HG03095 (cell line): ENCODE data around the gene BTRC.

ENCODE experiments used
- ATAC-seq: cut with Tn5 transposase; IDR thresholded peaks from one replicate; pipeline ENCODE4 v1.9.1; 2021; ENCODE audit warnings: moderate library complexity; ENCODE audit not compliant: unreplicated experiment

BTRC gene

DNA sequence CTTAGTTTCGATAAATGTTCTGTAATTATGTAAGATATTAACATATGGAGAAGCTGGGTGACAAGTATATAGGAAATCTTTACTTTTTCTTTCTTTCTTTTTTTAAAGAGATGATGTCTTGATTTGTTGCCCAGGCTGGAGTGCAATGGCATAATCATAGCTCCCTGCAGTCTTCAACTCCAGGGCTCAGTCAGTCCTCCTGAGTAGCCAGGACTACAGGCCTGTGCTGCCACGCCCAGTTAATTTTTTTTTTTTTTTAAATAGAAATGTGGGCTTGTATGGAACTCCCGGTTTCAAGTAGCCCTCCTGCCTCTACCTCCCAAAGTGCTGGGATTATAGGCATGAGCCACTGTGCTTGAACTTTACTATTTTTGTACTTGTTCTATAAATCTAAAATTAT is 122.4 kb downstream of the BTRC start:
- no peak for ATAC-seq

DNA sequence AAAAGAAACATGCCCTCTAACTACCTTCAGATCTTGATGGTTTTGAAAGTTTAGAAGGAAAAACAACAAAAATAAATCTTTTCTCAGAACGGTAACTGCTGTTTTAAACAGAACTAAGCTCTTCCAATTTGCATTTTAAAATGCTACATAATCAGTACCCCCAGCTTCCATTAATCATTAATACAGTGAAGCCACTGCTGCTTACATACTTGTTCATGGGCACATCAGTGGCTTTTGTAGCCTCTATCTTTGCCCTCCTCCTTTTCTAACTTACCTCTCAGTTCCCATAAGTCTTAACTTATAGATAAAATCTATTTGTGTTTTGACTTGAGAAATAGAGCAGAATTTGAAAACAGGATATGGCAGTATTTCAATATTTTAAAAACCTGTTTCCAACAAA is 125.0 kb downstream of the BTRC start:
- ATAC-seq = no peak

DNA sequence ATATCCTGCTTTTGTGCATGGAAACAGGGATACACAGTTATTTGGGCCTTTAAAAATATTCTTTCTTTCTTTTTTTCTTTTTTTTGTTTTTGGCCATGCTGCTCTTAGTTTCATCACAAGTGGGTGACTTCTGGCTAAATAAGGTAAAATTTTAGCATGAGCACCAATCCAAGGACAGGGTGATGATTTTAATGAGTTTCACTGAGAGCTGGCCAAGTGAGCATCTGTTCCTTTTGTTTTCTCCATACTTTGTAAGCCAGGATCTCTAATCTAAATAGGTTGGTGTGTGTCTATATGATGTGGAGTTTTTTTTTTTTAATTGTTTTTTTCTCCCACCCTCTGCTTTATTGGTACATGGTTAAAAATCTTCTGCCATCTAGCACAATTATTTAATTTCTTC is 127.3 kb downstream of the BTRC start:
- ATAC-seq = no peak

DNA sequence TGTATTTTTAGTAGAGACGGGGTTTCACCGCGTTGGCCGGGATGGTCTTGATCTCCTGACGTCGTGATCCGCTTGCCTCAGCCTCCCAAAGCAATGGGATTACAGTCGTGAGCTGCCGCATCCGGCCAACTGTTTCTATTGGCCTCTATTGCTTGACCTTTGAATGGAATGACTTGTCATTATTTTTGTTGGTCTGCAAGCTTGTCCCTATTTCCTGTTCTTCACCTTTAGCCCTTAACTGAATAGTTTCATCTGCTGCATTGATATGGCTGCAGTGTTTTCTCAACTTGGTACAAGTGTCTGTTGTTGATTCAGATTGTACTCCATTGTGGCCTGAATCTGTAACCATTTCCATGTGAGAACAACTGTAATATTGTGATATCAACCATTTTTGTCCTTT is 128.6 kb downstream of the BTRC start:
- ATAC-seq = no peak

DNA sequence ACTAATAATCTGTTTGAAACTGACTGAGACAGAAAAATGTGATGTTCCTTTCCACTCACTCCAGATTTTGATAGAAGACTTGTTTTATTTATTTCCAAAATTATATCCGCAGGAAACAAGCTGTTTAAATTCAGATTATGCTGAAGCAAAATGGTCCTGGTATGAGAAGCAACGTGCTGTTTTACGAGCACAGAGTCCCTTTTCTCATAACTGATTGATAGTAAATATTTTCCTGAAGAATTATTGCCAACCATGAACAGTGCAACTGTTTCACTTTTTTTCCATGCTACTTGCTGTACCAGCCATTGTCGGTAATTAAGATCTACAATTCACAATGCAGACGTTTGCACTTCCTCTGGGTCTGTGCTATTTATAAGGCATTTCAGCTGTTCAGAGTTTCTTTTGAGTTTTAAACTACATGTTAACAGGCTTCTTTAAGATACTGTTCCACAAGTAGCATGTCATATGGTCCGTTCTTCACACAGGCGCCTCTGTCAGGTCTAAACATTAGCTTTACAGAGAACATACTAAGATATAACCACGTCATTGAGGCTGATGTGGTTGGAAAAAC is 130.3 kb downstream of the BTRC start:
- no peak for ATAC-seq

DNA sequence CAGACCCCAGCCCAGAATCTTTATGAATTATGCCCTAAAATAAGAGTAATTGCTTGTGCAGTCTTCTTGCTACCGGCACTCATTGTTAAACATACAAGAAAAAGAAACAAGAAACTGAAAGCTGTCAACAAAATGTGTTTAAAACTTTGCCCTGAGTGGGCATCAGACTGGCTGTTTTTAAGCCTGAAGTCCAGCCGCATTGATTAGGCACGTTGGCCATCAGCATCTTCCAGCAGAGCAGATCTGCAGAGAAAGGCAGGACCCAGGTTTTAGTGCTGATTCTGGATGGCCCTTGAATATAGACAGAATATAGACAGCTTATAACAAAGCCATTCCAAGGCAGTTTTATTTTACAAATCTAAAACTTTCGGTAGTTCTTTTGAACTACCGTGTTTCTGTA is 131.2 kb downstream of the BTRC start:
- ATAC-seq = no peak

DNA sequence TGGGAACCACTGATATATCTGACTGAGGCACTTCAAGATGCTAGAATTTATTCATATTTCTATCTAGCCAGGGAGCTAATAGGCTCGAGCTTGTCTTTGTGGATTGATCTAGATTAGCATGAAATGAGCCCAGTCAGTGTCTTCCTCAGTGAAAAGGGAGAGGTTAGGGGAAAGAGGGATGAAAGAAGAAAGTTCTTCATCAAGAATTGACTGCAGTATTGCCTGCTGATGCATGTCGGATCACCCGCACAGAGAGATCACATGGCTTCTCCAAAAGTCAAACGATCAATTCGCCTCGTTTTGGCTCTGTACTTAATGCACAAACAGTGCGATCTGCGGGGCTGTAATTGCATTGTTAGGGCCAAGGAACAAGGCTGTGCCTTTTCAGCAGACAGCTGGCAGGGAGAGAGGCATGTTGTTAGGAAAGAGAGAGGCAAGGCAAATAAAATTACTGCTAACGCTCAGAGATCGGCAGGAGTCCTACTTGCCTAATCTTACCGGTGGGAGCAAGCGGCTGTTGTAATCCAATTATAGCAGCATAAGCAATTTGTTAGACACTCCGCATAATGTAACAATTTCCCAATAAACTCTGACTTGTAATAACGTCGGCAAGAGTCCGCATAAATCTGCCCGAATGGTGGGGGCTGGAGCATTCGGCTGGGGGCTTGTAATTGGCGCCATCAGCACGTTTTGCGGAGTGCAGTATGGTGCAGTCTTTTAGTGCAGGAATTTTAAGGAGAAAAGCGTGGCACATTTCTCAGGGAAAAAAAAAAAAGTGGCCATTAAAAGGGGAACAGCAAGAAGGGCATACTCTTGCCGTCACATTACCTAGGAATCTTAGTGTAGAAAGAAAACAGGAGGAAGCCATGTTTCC is 132.0 kb downstream of the BTRC start:
- ATAC-seq = no peak

DNA sequence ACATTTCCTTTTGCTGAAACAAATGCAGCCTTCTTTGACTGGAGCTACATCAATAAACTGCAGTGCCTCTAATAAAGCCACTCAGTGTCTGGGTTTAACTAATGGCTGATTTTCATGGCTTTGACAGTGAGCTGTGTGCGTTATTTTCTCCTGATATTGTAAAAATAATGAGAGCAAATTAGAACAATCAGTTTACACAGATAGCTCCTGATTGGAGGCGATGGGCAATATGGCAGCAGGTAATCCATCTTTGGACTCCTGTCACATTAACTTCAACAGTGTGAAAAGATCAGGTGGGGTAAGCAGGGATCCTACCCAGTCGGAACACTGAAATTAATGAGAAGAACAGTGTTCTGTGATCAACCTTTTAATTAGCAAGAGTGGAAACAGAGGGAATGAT is 133.4 kb downstream of the BTRC start:
- no peak for ATAC-seq

DNA sequence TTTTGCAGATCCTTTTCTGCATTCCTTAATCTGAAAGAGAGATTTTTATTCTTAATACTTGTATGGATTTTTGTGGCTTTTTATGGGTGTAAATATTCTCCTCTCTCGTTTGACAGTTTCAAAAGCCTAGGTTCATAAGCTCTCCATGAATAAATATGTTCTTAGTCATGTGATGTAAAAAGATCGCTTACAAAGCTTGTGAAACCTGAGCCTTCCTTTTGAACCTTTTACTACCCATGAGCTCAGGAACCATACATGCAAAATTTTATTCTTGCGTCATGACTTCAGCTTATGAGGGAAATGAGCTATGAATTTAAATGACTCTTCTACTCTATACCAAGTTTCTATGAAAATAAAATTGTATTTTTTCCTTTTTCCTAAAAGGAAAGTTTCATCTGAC is 135.4 kb downstream of the BTRC start:
- no peak for ATAC-seq

DNA sequence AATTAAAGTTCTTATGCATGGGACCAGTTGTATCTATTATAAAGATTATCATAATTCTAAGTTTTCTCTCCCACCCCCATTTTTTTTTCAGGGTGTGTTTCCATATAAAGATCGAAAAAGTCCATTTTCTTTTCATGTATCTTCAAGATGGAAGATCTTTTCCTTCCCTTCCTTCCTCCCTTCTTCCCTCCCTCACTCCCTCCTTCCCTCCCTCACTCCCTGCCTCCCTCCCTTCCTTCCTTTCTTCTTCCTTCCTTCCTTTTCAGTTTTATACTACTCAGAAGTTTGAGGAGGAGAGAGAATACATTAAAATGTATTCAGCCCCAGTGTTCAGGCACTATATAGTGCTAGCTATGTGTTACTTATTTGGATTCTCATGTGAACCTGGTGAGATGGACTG is 136.1 kb downstream of the BTRC start:
- no peak for ATAC-seq

DNA sequence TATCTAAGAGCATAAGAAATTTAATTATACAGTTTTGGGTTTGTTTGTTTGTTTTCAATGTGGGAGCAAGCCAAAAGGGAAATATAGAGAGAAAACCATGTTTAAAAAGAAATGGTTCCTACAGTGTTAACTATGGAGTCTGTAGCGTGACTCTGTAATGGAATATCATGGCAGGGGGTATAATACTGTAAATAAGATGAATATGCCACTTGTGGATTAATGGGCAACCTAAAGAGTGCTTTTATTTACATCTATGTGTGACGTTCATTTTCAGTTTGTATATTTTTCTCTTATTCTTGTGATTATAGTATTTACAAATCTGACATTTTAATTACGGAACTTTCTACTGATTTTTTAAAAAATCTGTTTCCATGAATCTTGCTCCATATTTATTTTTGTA is 138.2 kb downstream of the BTRC start:
- ATAC-seq = no peak

DNA sequence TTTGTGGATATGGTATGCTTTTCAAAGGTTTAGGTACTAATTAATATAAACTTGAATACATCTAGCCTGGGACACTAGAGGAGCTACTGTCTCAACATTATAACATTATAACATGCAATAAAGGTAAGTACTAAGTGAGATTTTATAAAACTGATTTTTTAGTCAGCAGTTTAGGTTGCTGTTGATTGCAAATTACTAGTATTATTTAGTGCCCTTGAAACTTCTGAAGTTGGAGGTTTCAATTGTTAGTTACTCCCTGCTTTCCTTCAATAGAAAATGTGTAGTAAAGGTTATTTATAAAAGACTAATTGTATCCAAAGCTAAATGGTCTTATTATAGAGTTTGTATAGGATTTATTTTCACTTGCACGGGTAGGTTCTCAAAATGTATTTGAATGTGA is 138.8 kb downstream of the BTRC start:
- no peak for ATAC-seq

DNA sequence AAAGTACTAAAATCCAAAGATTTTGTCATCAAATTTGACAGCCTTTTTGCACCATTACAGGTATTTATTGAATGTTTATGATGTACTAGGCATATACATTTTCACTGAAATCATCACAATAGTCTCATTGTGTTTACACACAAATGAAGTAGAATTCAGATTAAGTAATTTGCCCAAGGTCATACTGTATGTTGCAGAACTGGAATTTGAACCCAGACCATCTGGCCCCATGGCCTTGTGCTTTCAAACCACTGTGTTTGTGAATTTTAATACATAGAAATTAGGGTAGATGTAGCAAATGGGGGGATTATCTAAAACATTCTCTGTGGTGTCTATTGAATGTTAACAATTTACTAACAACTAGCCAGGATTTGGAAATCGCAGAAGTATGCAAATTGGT is 139.3 kb downstream of the BTRC start:
- no peak for ATAC-seq

DNA sequence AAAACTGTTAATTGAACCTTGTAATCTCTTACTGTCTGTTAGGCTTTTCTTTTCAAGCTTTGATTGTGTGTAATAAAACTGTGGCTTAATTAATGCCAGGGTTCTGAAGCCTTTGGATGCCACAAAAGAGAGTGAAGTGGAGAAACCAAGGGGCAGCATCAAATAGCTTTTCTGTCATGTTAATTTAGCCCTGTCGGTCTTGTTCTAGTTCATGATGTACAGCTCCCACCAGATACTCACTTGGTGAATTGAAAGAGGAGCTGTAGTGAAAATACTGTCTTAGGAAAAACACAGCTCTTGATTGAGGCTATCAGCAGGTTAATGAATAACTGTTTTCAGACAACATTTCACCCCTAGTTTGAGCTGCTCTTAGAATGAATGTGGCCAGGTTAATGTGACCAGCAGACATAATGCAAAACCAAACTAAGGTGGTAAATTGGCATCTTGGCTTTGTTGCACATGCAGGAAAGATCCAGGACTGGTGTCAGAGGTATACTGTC is 139.9 kb downstream of the BTRC start:
- no peak for ATAC-seq

DNA sequence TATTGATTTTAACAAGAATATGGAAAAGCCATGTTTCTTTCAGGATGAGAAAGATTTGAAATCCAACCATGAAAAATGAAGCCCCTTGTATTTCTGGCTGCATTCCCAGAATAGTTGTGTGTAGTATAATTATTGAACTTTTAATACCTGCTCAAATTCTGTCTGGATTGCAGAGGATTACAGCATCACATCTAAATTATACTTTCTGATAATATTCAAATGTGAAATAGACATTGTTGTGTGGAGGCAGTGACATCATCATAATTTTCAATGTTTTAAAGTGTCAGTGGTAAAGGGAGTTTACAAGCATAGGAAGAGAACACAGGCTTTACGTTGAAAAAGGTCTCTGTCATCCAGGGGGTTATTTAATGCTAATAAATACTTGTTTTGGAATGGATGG is 140.7 kb downstream of the BTRC start:
- ATAC-seq = no peak

DNA sequence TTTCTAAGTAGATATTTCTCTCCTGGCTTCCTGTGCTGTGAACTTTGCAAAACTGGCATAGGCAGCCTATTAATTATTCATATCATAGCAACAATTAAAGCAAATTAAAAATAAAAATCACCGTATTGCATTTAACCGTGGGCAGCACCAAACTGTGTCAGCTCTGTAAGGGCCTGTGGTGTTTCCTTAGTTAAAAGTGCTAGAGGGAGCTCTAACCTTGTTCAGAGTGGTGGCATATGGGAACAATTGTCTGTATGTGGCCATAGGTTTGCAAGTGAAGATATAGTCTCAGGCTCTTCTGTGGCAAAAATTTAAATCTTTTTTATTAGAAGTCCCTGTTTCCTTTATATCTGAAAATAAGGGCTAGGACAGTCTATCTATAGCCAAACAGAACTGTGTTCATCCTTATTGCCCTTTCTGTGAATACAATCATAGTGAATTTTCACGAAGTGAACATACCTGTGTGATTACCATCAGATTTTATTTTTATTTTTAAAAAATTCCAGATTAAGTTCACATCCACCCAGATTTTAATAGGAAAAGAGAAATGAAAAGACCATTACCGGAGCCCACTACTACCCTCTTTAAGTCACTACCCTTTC is 141.5 kb downstream of the BTRC start:
- no peak for ATAC-seq

DNA sequence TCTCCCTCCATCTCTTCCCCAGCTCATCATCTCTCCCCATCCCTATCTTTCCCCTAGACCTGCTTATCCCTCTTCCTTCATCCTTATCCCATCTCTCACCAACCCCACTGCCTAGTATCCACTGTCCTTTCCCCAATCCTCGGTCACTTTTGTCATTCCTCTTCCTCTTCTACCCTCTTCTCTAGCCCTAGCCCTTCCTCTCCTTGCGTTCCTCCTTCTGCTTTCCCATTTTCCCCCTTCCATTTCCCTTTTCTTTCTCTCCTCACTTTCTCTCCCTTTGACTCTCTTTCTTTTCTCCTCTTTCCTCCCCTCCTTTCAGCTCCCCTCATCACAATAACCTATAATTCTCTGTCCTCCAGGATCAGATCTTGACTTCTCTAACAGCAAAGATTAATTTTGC is 150.5 kb downstream of the BTRC start:
- no peak for ATAC-seq

DNA sequence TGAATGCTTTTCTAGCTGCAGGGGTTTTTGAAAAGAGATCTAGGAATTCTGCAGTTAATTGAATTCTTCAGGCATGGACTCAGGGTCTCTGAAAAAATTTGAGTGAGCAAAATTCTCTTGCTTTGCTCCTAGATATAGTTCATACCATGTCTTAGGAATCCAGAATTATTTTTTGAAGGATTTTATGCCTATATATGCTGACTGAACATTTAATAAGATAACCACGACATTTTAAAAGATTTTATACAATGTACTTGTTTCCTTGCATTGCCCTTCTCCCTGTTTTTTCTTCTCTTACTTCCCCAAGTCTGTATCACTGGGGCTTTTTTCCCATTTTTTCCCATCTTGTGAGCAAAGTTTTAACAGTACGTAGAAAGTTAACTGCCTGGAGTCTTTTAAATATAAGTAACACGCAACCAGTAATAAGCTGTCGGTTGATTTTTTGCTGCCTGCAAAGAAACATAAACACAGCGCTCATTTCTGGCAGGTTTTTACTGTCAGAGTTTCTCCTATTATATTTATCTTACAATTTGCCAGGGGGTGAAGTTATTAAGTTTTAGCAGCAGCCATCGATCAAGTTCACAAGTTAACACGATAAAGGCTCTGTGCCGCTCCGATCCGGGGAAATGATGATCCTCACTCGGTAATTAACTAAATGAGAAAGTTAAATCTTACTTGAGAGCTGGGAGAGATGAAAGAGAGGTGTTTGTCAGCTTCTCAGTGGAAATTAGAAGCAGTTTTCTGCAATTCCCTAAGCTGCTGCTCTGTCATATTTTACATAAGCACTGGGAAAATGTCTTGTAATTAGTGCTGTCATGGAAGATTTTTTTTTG is 153.1 kb downstream of the BTRC start:
- ATAC-seq = no peak

DNA sequence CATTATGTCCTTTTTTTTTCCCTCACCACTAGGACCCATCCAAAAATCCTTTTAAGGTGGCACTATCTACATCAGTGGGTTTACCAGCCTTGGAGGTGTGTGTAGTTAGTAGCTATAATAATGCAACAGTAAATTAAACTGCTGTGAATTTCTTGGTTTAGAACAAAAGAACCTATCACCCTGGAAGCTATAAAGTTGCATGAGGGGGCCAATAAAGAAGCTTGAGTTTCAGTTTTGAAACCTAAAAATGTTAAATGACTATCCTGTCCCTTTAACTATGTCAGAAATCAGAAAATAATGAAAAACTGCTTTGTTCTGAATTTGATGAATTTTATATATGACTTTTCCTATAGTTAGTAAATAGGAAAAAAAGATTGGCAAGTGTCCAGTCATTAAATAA is 153.9 kb downstream of the BTRC start:
- no peak for ATAC-seq

DNA sequence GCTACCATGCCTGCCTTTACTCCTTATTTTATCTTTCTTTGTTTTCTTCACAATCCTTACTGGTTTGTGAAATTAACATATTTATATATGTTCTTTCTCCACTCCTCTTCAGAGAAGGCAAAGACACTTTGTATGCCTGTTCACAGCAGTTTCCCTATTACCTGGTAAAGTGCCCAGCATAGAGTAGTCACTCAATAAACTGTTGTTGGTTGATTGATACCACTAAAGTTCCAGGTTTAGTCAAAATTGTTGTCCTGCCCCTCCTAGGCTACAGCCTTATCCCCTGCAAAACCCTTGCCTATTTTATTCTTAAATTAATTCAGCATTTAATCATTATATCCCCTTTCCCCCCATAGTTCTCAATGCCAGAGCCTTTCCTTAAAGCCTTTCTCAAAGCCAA is 158.0 kb downstream of the BTRC start:
- no peak for ATAC-seq

DNA sequence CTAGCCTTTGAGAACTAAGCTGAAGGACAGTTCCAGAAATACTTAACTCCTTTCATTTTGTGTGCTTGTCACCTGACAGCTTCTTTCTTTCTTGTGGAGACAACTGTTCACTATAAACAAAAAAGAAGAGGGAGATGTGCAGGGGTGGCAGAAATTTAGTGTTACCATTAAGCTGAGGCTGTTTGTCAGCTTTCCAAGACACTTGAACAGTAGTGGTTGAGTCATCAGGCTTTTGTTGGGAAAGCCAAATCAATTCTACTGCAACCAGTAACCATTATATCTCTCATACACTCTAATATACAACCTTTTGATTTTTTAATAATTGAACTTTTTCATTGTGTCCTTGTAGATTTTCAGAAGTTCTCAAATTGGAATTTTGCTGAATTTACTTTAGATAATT is 158.8 kb downstream of the BTRC start:
- ATAC-seq = no peak
